ENCODE data around the gene MED31. TPM values are rescaled to one million over a fixed set of nuclear protein-coding genes. Genes with fewer than 3 reads are reported as not detected.
"Not testable (repeated sequence)": the region's sequence is repeated elsewhere in the genome, so short reads cannot be mapped to it uniquely, and the experiment has no call there.

The MED31 gene
- total RNA-seq (2012; rRNA removed): 8.6 and 8.7 TPM in 2 replicates

- Histone ChIP-seq H3K4me1 (ENCODE audit: control insufficient read depth, insufficient read depth, low read length) (peaks cover 21% of the 10 kb centered on the region), H3K9me3 (replicated peaks; ENCODE audit: low read length) (no peaks in the 10 kb centered on the region), H3K27me3 (ENCODE audit: control insufficient read depth, insufficient read depth, low read length) (peaks cover 19% of the 10 kb centered on the region), H3K4me2 (ENCODE audit: low read length) (peak within 1 kb of the TSS; percentile 85), H3K9ac (ENCODE audit: low read depth, low read length) (peak within 1 kb of the TSS; percentile 90), H3K36me3 (ENCODE audit: insufficient read depth, low read length) (peaks cover 26% of the 10 kb centered on the region), H3K4me3 (ENCODE audit: low read length) (peak within 1 kb of the TSS; percentile 77)
Observed at GRCh38 chr17:6651354-6651918, at the start of gene MED31, which contains the start of gene C17orf100. Gene MED31 (minus strand): TSS chr17:6651605. CDS start chr17:6651528, 77 bp downstream. Gene C17orf100 (plus strand): TSS chr17:6651762. CDS start chr17:6651914, 152 bp downstream.

DNA sequence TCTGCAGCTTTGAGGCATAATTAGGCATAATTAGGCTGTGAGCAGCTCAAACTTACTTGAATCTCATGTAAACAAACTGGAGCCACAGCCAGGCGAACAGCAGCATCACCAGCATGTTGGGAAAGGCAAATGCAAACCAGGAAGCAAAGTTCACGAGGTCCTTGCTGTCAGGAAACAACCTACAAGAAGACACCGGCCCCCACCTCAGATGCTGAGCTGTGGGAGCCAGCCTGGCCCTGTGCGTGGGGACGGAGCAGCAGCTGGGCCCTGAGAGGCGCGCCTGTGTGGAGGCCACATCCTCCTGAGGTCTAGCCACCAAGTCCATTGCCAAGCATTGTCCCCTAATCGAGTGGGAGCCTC, 49.5 kb upstream of the MED31 start:
- Histone ChIP-seq H3K36me3 (ENCODE audit: insufficient read depth, low read length) (no peaks in the 10 kb centered on the region), H3K9me3 (replicated peaks; ENCODE audit: low read length) (no peaks in the 10 kb centered on the region), H3K4me3 (ENCODE audit: low read length) (no peak overlapping the region), H3K27me3 (ENCODE audit: control insufficient read depth, insufficient read depth, low read length) (peaks cover 44% of the 10 kb centered on the region), H3K9ac (ENCODE audit: low read depth, low read length) (no peak overlapping the region), H3K4me1 (ENCODE audit: control insufficient read depth, insufficient read depth, low read length) (no peaks in the 10 kb centered on the region), H3K4me2 (ENCODE audit: low read length) (no peak overlapping the region)

- no peaks in the 10 kb centered on the region for H3K36me3 ChIP-seq (ENCODE audit: insufficient read depth, low read length)
- H3K4me1 ChIP-seq (ENCODE audit: control insufficient read depth, insufficient read depth, low read length): no peaks in the 10 kb centered on the region
- no peak overlapping the region for H3K9ac ChIP-seq (ENCODE audit: low read depth, low read length)
- H3K9me3 ChIP-seq (replicated peaks; ENCODE audit: low read length): no peaks in the 10 kb centered on the region
- H3K4me3 ChIP-seq (ENCODE audit: low read length): no peak overlapping the region
- H3K27me3 ChIP-seq (ENCODE audit: control insufficient read depth, insufficient read depth, low read length): peaks cover 38% of the 10 kb centered on the region
- H3K4me2 ChIP-seq (ENCODE audit: low read length): no peak overlapping the region
Observed at GRCh38 chr17:6699997-6700947, 48.9 kb upstream of the MED31 start.

GRCh38 chr17:6698004-6698403, 46.6 kb upstream of the MED31 start:
- H3K4me3 ChIP-seq (ENCODE audit: low read length): no peak overlapping the region

GRCh38 chr17:6696906-6697305, 45.5 kb upstream of the MED31 start:
- no peak overlapping the region for H3K4me2 ChIP-seq (ENCODE audit: low read length)
- no peaks in the 10 kb centered on the region for H3K9me3 ChIP-seq (replicated peaks; ENCODE audit: low read length)
- no peak overlapping the region for H3K9ac ChIP-seq (ENCODE audit: low read depth, low read length)
- peaks cover 42% of the 10 kb centered on the region for H3K27me3 ChIP-seq (ENCODE audit: control insufficient read depth, insufficient read depth, low read length)
- no peaks in the 10 kb centered on the region for H3K36me3 ChIP-seq (ENCODE audit: insufficient read depth, low read length)
- H3K4me1 ChIP-seq (ENCODE audit: control insufficient read depth, insufficient read depth, low read length): no peaks in the 10 kb centered on the region
- H3K4me3 ChIP-seq (ENCODE audit: low read length): no peak overlapping the region

More at GRCh38 chr17:6698004-6698403, 46.6 kb upstream of the MED31 start:
- Histone ChIP-seq H3K27me3 (ENCODE audit: control insufficient read depth, insufficient read depth, low read length) (peaks cover 33% of the 10 kb centered on the region), H3K9me3 (replicated peaks; ENCODE audit: low read length) (no peaks in the 10 kb centered on the region), H3K4me2 (ENCODE audit: low read length) (no peak overlapping the region), H3K9ac (ENCODE audit: low read depth, low read length) (no peak overlapping the region), H3K36me3 (ENCODE audit: insufficient read depth, low read length) (no peaks in the 10 kb centered on the region), H3K4me1 (ENCODE audit: control insufficient read depth, insufficient read depth, low read length) (no peaks in the 10 kb centered on the region)

GRCh38 chr17:6695565-6695964, 44.2 kb upstream of the MED31 start:
- Histone ChIP-seq H3K4me3 (ENCODE audit: low read length) (no peak overlapping the region), H3K9me3 (replicated peaks; ENCODE audit: low read length) (no peaks in the 10 kb centered on the region), H3K4me2 (ENCODE audit: low read length) (no peak overlapping the region), H3K27me3 (ENCODE audit: control insufficient read depth, insufficient read depth, low read length) (peaks cover 55% of the 10 kb centered on the region), H3K36me3 (ENCODE audit: insufficient read depth, low read length) (no peaks in the 10 kb centered on the region), H3K9ac (ENCODE audit: low read depth, low read length) (no peak overlapping the region), H3K4me1 (ENCODE audit: control insufficient read depth, insufficient read depth, low read length) (no peaks in the 10 kb centered on the region)

GRCh38 chr17:6695051-6695450, 43.6 kb upstream of the MED31 start:
- H3K4me2 ChIP-seq (ENCODE audit: low read length): no peak overlapping the region
- no peaks in the 10 kb centered on the region for H3K9me3 ChIP-seq (replicated peaks; ENCODE audit: low read length)
- H3K27me3 ChIP-seq (ENCODE audit: control insufficient read depth, insufficient read depth, low read length): peaks cover 56% of the 10 kb centered on the region
- H3K4me3 ChIP-seq (ENCODE audit: low read length): no peak overlapping the region
- H3K9ac ChIP-seq (ENCODE audit: low read depth, low read length): no peak overlapping the region
- no peaks in the 10 kb centered on the region for H3K36me3 ChIP-seq (ENCODE audit: insufficient read depth, low read length)
- no peaks in the 10 kb centered on the region for H3K4me1 ChIP-seq (ENCODE audit: control insufficient read depth, insufficient read depth, low read length)

DNA sequence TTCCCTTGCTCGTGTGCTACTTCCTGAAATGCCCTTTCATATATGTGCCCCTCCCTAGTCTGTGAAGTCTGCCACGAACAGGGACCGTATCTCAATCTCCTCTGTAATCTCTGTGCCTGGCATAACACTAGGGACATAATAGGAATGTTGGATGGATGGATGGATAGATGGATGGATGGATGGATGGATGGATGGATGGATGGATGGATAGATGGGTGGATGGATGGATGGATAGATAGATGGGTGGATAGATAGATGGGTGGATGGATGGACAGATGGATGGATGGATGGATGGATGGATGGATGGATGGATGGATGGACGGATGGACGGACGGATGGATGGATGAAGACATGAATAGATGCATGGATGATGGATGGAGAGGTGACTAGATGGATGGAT, 40.6 kb upstream of the MED31 start:
- peaks cover 69% of the 10 kb centered on the region for H3K27me3 ChIP-seq (ENCODE audit: control insufficient read depth, insufficient read depth, low read length)
- H3K4me1 ChIP-seq (ENCODE audit: control insufficient read depth, insufficient read depth, low read length): not testable (repeated sequence)

DNA sequence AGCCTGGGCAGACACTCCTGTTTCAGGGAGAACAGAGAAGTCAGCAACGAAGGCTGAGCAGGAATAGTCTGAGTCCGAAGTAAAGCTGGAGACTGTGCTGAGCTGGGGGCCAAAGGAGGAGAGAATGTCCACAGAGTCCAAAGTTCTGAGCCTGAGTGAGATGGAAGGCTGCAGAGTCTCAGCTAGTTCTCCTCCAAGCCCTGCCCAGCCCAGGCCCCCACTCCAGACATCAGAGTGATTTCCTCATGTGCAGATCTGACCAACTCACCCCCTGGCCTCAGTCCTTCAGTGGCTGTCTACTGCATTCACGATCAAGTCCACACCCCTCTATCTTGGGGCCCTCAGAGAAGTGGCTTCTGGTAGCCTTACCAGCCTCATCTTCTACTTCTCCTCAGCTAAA, 40.1 kb upstream of the MED31 start:
- Histone ChIP-seq H3K4me3 (ENCODE audit: low read length) (no peak overlapping the region), H3K9me3 (replicated peaks; ENCODE audit: low read length) (no peaks in the 10 kb centered on the region), H3K4me2 (ENCODE audit: low read length) (no peak overlapping the region), H3K27me3 (ENCODE audit: control insufficient read depth, insufficient read depth, low read length) (peaks cover 68% of the 10 kb centered on the region), H3K36me3 (ENCODE audit: insufficient read depth, low read length) (no peaks in the 10 kb centered on the region), H3K9ac (ENCODE audit: low read depth, low read length) (no peak overlapping the region), H3K4me1 (ENCODE audit: control insufficient read depth, insufficient read depth, low read length) (no peaks in the 10 kb centered on the region)

More for the DNA sequence above, 40.6 kb upstream of the MED31 start:
- H3K9ac ChIP-seq (ENCODE audit: low read depth, low read length); H3K9me3 ChIP-seq (replicated peaks; ENCODE audit: low read length); H3K4me2 ChIP-seq (ENCODE audit: low read length); H3K4me3 ChIP-seq (ENCODE audit: low read length); H3K36me3 ChIP-seq (ENCODE audit: insufficient read depth, low read length): not testable (repeated sequence)

DNA sequence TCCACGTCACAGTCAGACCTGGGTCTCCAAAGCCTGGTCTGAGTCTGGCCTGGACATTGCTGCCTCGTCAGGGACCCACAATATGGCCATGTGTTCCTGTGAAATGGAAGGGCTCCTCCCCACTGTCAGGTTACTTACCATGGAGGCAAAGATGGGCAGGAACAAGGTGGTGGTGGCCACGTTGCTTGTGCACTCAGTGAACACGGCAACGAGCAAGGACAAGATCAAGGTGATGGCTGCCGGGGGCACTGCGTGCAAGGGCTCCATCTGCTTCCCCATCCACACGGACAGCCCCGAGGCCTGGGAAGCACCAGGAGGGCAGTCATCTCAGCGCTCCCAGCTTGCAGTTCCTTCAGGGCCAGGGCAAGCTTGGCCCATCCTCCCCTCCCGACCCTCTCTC, 39.2 kb upstream of the MED31 start:
- Histone ChIP-seq H3K9ac (ENCODE audit: low read depth, low read length) (no peak overlapping the region), H3K4me3 (ENCODE audit: low read length) (no peak overlapping the region), H3K9me3 (replicated peaks; ENCODE audit: low read length) (no peaks in the 10 kb centered on the region), H3K4me1 (ENCODE audit: control insufficient read depth, insufficient read depth, low read length) (no peaks in the 10 kb centered on the region), H3K4me2 (ENCODE audit: low read length) (no peak overlapping the region), H3K36me3 (ENCODE audit: insufficient read depth, low read length) (no peaks in the 10 kb centered on the region), H3K27me3 (ENCODE audit: control insufficient read depth, insufficient read depth, low read length) (peaks cover 72% of the 10 kb centered on the region)

- Histone ChIP-seq H3K9ac (ENCODE audit: low read depth, low read length) (no peak overlapping the region), H3K36me3 (ENCODE audit: insufficient read depth, low read length) (no peaks in the 10 kb centered on the region), H3K4me3 (ENCODE audit: low read length) (no peak overlapping the region), H3K9me3 (replicated peaks; ENCODE audit: low read length) (no peaks in the 10 kb centered on the region), H3K27me3 (ENCODE audit: control insufficient read depth, insufficient read depth, low read length) (peaks cover 81% of the 10 kb centered on the region), H3K4me2 (ENCODE audit: low read length) (no peak overlapping the region), H3K4me1 (ENCODE audit: control insufficient read depth, insufficient read depth, low read length) (no peaks in the 10 kb centered on the region)
Observed at GRCh38 chr17:6688944-6689343, 37.5 kb upstream of the MED31 start.
